HG03159 (cell line): ENCODE measurements around the gene DBT.
"Not testable (repeated sequence)": the region's sequence is repeated elsewhere in the genome, so short reads cannot be mapped to it uniquely, and the experiment has no call there.

Experiments used
- ATAC-seq: cut with Tn5 transposase; IDR thresholded peaks from one replicate; pipeline ENCODE4 v1.9.1; 2021; ENCODE audit warnings: mild to moderate bottlenecking, moderate library complexity; ENCODE audit not compliant: unreplicated experiment

DBT gene

GRCh38 chr1:100249537-100250257 is at the start of gene DBT:
TSS of gene DBT (minus strand) at chr1:100249834. CDS start at chr1:100249820, 14 bp downstream.
- ATAC-seq, result peak; percentile 100

GRCh38 chr1:100298512-100298911 is 48.9 kb upstream of the DBT start:
- ATAC-seq, result no peak

- not testable (repeated sequence) for ATAC-seq
These were observed 47.4 kb upstream of the DBT start for GRCh38 chr1:100296997-100297396.

- ATAC-seq, result no peak
These were observed 46.5 kb upstream of the DBT start for GRCh38 chr1:100296140-100296539.

GRCh38 chr1:100292711-100293110 is 43.1 kb upstream of the DBT start:
- no peak for ATAC-seq

- no peak for ATAC-seq
These were observed 40.7 kb upstream of the DBT start for GRCh38 chr1:100290291-100290690.

GRCh38 chr1:100287162-100287561 is 37.5 kb upstream of the DBT start:
- ATAC-seq, result no peak

GRCh38 chr1:100284591-100284990 is 35.0 kb upstream of the DBT start:
- no peak for ATAC-seq

GRCh38 chr1:100279954-100280682 is 30.5 kb upstream of the DBT start:
- ATAC-seq, result no peak

- no peak for ATAC-seq
These were observed 29.8 kb upstream of the DBT start for GRCh38 chr1:100279358-100279923.

GRCh38 chr1:100277866-100278265 is 28.2 kb upstream of the DBT start:
- no peak for ATAC-seq

GRCh38 chr1:100268202-100268601 is 18.6 kb upstream of the DBT start:
- ATAC-seq, result no peak

- ATAC-seq, result no peak
These were observed 17.6 kb upstream of the DBT start for GRCh38 chr1:100267284-100267683.

GRCh38 chr1:100266741-100267140 is 17.1 kb upstream of the DBT start:
- ATAC-seq, result peak; percentile 24

- peak; percentile 97 for ATAC-seq
These were observed 16.5 kb upstream of the DBT start, which contains the start of gene RTCA for GRCh38 chr1:100265931-100266740. TSS of gene RTCA (plus strand) at chr1:100266216. CDS start at chr1:100266376, 160 bp downstream.

GRCh38 chr1:100265562-100265930 is 15.9 kb upstream of the DBT start:
- peak; percentile 27 for ATAC-seq

- ATAC-seq, result not testable (repeated sequence)
These were observed 14.4 kb upstream of the DBT start for GRCh38 chr1:100264081-100264480.

- no peak for ATAC-seq
These were observed 12.1 kb upstream of the DBT start for GRCh38 chr1:100261686-100262085.

- not testable (repeated sequence) for ATAC-seq
These were observed 8.8 kb upstream of the DBT start for GRCh38 chr1:100258427-100258826.

- ATAC-seq, result not testable (repeated sequence)
These were observed 6.6 kb upstream of the DBT start for GRCh38 chr1:100256273-100256672.

- ATAC-seq, result no peak
These were observed 3.9 kb upstream of the DBT start for GRCh38 chr1:100253552-100253951.
